Colonic mucosa (tissue), 4 donors: ENCODE results near the gene SERPINE1. TPM values are rescaled to one million over a fixed set of nuclear protein-coding genes. Genes with fewer than 3 reads are reported as not detected.
"Not testable (repeated sequence)": the region's sequence is repeated elsewhere in the genome, so short reads cannot be mapped to it uniquely, and the experiment has no call there.

ENCODE experiments used
- DNase-seq: peaks from one replicate; pipeline ENCODE4 v3.0.0-alpha.2; 2020
- H3K27ac ChIP-seq: fragments of 200-600 bp; one replicate; pipeline ENCODE4 v1.8.0; 2021
- H3K27me3 ChIP-seq: fragments of 200-600 bp; one replicate; pipeline ENCODE4 v1.8.0; 2021
- H3K36me3 ChIP-seq: fragments of 200-600 bp; one replicate; pipeline ENCODE4 v1.8.0; 2021
- H3K4me1 ChIP-seq: fragments of 200-600 bp; one replicate; pipeline ENCODE4 v1.8.0; 2021; ENCODE audit warnings: mild to moderate bottlenecking
- H3K4me3 ChIP-seq: fragments of 200-600 bp; one replicate; pipeline ENCODE4 v1.8.0; 2021
- H3K9ac ChIP-seq, 2 donors: one replicate each; pipeline ENCODE4 v1.7.0; 2013; ENCODE audit warnings: control low read depth in 2 of 2, low read depth in 2 of 2, low read length in 2 of 2
- H3K9me3 ChIP-seq: fragments of 200-600 bp; one replicate; pipeline ENCODE4 v1.8.0; 2021
- CTCF ChIP-seq: fragments of 200-600 bp; IDR thresholded peaks from one replicate; pipeline ENCODE4 v1.8.0; 2022; ENCODE audit warnings: antibody characterized with exemption, mild to moderate bottlenecking
- intact Hi-C: fragments of 100-400 bp; cut with DNase I; formaldehyde crosslinking; loops from one replicate; pipeline ENCODE4 v1.14.1; 2022
- total RNA-seq, 2 donors: library from RNA; stranded (reverse); fragmentation: NEBNext Ultra II Directional in 1 of 2; extraction: Animal tissue kit (Norgen Biotek cat#: 25700) in 1 of 2; gene quantifications; one replicate each; pipeline ENCODE4 v1.2.1, GENCODE V29; 2021
- donor health status: healthy.
- donor health status: DM: no; HTN: no; CAD: no.
- donor health status: DM: no; HTN: no; CAD: no.

The SERPINE1 gene
- total RNA-seq, 2 donors from 2014 or later, result 1.4 to 6.1 TPM

- Histone ChIP-seq H3K36me3 (no peaks in the 10 kb centered on the region), H3K9me3 (no peaks in the 10 kb centered on the region), H3K4me3 (no peak overlapping the region), H3K9ac (no peak overlapping the region), H3K27ac (no peak overlapping the region), H3K27me3 (no peaks in the 10 kb centered on the region), H3K4me1 (no peaks in the 10 kb centered on the region)
- no peak for TF ChIP-seq CTCF
- DNase-seq, result no peak
- intact Hi-C loops, result no loop called here
Observed at GRCh38 chr7:101111261-101111660, 15.6 kb upstream of the SERPINE1 start.

- no peak overlapping the region for H3K27ac ChIP-seq
- DNase-seq, result no peak
- no peak overlapping the region for H3K9ac ChIP-seq
Observed at GRCh38 chr7:101112233-101112632, 14.7 kb upstream of the SERPINE1 start.

GRCh38 chr7:101113140-101113539 is 13.8 kb upstream of the SERPINE1 start:
- H3K9ac ChIP-seq, H3K4me1 ChIP-seq, H3K27ac ChIP-seq, H3K36me3 ChIP-seq, H3K27me3 ChIP-seq, intact Hi-C loops, H3K9me3 ChIP-seq, H3K4me3 ChIP-seq, DNase-seq: not testable (repeated sequence)

More at GRCh38 chr7:101112233-101112632, 14.7 kb upstream of the SERPINE1 start:
- H3K4me3 ChIP-seq, result no peak overlapping the region
- H3K9me3 ChIP-seq, result no peaks in the 10 kb centered on the region
- H3K4me1 ChIP-seq, result no peaks in the 10 kb centered on the region
- no peaks in the 10 kb centered on the region for H3K36me3 ChIP-seq
- intact Hi-C loops, result no loop called here
- TF ChIP-seq CTCF, result no peak
- H3K27me3 ChIP-seq, result no peaks in the 10 kb centered on the region

- intact Hi-C loops, result no loop called here
- no peaks in the 10 kb centered on the region for H3K27me3 ChIP-seq
- H3K4me3 ChIP-seq, result no peak overlapping the region
- no peak for DNase-seq
- H3K27ac ChIP-seq, result no peak overlapping the region
- H3K4me1 ChIP-seq, result no peaks in the 10 kb centered on the region
- no peak for TF ChIP-seq CTCF
- no peaks in the 10 kb centered on the region for H3K36me3 ChIP-seq
- no peaks in the 10 kb centered on the region for H3K9me3 ChIP-seq
- H3K9ac ChIP-seq, result no peak overlapping the region
Observed at GRCh38 chr7:101113836-101114235, 13.1 kb upstream of the SERPINE1 start.

- Histone ChIP-seq H3K4me1 (no peaks in the 10 kb centered on the region), H3K36me3 (no peaks in the 10 kb centered on the region), H3K27me3 (no peaks in the 10 kb centered on the region), H3K9ac (no peak overlapping the region), H3K9me3 (no peaks in the 10 kb centered on the region), H3K27ac (no peak overlapping the region), H3K4me3 (no peak overlapping the region)
- DNase-seq, result no peak
- intact Hi-C loops, result no loop called here
- no peak for TF ChIP-seq CTCF
Observed at GRCh38 chr7:101114492-101114891, 12.4 kb upstream of the SERPINE1 start.

- Histone ChIP-seq H3K4me3 (no peak overlapping the region), H3K9me3 (no peaks in the 10 kb centered on the region), H3K27ac (no peak overlapping the region), H3K9ac (no peak overlapping the region), H3K27me3 (no peaks in the 10 kb centered on the region), H3K4me1 (no peaks in the 10 kb centered on the region), H3K36me3 (no peaks in the 10 kb centered on the region)
- DNase-seq, result no peak
- intact Hi-C loops, result no loop called here
- TF ChIP-seq CTCF, result no peak
Observed at GRCh38 chr7:101115215-101115614, 11.7 kb upstream of the SERPINE1 start.
